ENCODE data around the gene CFLAR. TPM values are rescaled to one million over a fixed set of nuclear protein-coding genes. Genes with fewer than 3 reads are reported as not detected.
"Not testable (repeated sequence)": the region's sequence is repeated elsewhere in the genome, so short reads cannot be mapped to it uniquely, and the experiment has no call there.

Gene CFLAR
- total RNA-seq, 1 donor from 2014 or later: 253 TPM

DNA sequence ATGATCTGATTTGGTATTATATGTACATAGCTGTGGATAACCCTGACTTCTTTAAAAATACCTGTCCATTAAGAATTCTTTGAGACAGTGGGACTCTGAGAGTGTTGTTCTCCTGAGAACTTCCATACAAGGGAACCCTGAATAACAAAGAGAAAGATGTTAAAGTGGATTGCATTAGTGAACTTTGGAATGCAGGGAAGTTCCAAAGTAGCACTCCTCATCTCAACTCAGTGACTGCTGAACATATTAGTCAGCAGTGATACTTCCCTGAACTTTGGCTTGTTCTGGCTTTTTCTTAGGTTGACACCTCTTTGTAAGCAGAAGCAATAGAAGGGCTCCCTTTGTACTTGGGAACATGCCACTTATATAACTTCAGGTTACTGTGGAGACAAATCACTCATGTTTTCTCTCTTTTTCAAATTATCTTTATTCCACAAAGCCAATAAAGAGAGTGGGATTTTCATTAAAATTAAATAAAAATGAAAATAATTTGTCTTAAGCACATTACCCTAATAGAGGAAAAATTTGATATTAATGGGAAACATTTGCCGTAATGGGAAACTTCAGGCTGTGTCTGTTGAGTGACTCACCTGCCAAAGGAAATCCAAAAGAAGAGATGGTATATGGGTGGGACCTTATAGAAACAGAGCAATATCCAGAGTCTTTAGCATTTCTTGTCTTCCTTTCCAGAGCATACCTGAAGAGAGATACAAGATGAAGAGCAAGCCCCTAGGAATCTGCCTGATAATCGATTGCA lies 33.3 kb downstream of the CFLAR start:
- DNase-seq (ENCODE audit: low read depth): peak; percentile 99

DNA sequence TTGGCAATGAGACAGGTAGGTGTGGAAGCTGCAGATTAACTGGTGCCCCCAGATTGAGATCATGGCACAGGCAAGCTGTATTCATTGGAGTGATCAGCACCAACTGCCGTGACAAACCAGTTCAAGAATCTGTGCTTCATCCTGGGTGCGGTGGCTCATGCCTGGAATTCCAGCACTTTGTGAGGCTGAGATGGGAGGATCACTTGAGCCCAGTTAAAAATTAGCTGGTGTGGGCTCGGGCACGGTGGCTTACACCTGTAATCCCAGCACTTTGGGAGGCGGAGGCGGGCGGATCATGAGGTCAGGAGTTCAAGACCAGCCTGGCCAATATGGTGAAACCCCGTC lies 33.8 kb downstream of the CFLAR start:
- DNase-seq (ENCODE audit: low read depth): peak; percentile 93

DNA sequence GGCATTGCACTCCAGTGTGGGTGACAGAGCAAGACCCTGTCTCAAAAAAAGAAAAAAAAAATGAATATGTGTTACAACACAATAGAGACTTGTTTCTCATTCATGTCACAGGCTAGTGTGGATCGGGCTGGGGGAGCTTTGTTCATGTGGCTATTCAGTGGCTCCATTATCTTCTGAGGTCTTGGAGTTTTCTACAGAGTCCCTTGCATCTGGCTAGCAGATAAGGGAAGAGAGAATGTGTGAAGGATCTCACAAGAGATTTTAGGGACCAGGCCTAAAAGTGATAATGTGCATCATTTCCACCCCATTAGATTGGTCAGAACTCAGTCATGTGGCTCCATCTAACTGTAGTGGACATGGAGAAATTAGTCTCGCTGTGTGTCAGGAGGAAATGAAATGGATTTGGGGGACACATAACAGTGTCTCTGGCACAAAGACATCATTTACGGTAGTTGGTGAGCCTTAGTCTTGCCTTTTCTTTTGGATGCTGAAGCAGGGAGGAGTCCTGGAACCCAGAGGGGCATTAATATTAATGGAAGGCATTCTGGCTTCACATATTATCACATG lies 34.6 kb downstream of the CFLAR start:
- no peak for DNase-seq (ENCODE audit: low read depth)

DNA sequence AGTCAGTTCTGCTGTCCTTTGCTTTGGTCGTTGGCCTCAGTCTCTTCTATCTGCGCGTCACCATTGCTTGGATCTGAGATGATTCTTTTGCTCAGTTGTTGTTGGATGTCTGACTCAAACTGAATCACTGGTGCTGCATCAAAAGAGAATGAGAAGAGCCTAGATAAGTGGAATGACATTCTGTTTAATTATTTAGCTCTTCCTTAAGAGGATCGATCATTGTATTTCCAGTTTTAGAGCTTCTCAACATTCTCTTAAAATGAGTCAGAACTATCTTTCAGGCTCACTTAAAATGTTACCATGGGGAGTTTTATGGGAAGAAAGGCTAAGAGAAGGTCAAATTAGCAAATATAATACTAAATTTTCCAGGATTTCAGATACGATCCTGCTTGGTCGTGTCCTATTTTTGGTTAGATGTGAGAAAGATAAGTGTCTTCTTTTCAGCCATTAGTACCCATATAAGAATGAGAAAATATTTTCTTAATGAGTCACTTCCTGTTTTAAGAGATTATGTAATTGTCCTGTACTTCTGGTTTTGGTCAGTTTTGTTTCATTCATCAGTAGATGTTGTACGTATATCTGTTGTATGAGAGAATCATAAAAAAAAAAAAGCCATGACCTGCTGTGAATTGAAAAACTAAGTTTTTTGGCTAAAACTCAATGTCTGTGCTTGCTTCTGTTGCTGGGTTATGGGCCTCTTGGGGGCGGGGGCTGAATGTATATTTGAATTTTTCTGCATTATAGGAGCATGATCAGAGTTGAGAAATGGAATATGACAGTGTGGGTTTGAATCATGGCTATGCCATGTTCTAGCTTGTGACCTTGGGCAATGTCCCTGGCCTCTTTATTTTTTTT lies 35.4 kb downstream of the CFLAR start:
- DNase-seq (ENCODE audit: low read depth): peak; percentile 96

DNA sequence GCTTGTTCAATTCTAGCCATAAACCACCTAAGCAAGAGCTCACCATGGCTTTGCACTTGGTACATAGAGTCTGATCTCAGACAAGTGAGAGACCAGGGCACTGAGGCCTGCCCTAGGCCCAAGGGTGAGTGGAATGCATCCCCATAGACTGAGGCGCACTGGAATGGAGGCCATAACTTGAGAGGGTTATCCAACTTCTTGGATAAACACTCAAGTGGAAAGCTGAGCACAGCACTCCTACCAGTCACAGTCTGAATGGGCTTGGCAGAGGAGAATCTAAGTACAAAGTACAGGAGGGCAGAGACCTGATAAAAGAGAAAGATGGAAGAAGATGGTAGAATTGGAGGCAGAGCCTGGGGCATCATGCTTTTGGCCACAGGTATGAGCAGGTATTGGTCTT lies 36.6 kb downstream of the CFLAR start:
- DNase-seq (ENCODE audit: low read depth): no peak

DNA sequence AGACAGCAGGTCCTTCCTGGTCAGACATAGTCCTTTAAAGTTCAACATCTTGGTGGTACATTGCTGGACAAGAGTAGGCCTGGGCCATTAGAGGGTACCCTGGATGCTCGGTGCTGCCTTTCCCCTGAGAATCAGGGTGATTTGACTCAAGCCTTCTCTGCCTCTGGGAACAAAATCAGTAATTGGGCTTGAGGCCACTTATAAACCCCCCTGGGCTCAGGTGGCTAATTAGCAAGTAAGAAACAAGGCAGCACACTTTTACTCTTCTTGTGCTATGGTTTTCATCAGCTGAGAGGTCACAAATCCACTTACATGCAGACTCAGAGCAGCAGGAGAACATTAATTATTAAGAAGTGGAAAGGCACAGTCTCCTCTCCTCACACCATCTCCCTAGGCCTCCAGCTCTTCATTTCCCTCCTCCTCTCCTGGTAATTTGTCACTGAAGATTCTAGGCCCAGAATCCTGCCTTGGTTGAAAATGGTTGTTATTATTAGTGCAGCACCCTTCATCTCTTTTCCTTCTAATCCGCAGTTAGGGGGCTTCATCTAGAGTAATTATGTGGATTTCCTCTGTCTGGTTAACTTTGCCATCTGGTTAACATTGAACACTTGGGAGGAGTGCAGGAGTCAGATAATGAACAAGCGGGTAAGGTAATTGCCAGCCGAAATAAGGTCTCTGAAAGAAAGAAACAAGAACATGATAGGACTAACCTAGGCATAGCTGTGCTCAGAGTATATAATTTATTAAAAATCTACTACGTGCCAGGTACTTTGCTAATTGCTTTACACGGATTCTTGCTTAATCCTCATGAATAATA lies 37.2 kb downstream of the CFLAR start:
- DNase-seq (ENCODE audit: low read depth): no peak

DNA sequence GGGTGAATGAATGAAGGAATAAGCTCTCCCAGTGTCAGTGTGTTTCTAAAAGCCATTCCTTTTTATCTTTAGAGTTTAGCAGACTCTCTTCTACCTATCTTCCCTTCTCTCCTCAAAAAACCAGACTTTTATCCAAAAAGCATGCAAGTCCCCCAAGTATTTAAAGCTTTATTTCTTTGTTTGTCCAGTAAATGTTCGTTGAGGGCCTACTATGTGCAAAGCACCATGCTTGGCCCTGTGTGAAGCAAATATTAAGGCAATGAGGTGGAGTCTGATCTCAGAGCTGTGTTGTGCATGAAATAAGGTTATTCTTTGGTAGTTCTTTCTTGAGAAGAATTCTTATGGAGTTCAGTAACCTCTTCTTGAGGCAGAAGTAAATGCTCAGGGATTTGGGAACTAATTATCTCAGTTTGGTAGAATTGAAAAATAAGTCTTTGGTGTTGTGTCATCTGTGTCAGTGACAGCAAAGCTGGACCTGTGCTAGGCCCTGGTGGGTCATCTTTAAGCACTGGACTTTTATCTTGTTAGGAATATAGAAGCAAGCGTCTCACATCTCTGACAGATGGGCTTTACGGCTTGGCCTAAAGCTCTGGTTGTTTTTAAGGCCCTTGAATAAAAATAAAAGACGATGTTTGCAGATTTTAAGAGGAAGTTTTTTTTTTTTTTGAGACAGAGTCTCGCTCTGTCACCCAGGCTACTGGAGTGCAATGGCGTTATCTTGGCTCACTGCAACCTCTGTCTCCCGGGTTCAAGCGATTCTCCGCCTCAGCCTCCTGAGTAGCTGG lies 38.8 kb downstream of the CFLAR start:
- no peak for DNase-seq (ENCODE audit: low read depth)

DNA sequence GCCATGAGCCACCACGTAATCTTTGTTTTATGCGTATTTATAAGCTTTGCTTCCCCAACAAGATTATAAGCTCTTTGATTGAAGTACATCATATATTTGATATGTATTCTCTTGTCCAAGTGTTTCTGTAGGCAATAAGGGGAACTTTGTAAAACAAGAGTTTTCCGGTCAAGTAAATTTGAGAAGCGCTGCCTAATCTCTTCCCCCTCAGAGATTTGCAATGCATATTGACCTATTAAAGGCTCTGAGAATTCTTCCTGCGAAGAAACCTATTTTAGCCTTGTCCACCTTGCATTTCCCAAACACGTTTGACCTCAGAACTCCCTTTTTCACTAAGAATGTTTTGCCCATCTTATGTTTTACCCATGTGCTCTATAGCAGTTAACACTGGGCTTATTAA lies 40.1 kb downstream of the CFLAR start:
- no peak for DNase-seq (ENCODE audit: low read depth)

DNA sequence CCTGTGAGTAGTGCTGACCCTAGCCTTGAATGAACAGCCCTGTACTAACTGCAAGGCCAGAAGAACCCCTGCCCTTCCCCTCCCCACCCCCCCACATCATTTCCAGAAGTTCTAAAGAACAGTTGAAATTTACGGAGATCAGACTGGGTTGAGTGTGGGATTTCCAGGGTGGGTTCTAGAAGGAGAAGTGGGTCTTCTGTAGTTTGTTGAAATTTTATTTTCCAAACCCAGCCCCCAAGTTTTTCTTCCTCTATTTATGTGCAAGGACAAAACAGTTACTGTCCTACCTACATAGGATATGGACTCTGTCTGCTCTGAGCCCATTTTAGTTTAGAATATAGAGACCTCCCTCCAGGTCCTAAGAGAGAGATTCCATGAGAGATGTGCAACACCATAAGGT lies 40.7 kb downstream of the CFLAR start:
- no peak for DNase-seq (ENCODE audit: low read depth)

DNA sequence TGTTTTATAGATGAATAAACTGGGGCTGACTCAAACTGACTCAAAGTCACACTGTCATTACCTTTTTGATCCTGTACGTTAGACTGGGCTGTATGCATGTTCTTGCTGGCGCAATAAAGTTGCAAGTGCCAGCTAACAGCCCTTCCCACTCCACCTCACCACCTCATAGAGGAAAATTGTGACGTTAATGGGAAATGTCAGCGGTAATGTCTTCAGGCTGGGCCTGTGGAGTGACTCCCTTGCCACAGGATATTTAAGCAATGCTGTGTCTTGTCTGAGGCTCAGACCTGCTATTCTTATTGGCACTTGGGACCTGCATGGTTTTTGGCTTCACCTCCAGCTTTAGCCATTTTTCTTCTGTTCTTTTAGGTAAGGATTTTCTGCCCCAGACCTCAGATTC lies 41.7 kb downstream of the CFLAR start:
- no peak for DNase-seq (ENCODE audit: low read depth)

DNA sequence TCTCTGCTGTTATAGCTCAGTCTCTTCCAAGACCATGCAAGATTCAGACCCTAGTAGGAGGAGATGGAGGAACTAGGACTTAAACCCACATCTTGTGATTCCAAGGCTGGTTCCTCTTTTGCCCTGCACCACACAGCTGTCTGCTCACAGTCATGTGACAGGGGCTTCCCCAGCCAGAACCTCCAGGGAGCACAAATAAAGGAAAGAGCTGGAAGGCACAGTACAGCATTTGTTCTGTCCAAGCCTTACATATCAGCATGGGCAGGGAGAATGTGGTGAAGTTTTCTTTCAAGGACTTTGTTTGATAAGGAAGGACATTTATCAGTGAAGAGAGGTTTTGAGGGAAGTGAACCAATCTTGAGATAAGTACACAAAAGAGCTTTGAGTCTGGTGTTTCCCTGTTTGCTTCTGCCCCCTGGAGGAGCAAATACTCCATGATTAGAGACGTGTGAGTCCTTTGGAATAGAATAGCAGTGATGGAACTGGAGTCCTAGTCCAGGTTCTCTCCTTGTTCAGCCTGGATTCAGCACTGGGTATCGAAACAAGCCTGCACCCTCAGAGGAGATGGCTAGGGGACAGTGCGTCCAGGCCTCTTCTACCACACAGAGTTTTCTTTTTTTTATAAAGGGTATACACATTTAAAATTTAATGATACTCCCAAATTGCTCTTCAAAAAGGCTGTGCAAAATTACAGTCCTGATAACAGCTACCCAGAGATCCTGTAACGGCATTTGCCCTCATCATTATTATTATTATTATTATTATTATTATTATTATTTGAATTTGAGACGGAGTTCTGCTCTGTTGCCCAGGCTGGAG lies 42.4 kb downstream of the CFLAR start:
- DNase-seq (ENCODE audit: low read depth): peak; percentile 82

DNA sequence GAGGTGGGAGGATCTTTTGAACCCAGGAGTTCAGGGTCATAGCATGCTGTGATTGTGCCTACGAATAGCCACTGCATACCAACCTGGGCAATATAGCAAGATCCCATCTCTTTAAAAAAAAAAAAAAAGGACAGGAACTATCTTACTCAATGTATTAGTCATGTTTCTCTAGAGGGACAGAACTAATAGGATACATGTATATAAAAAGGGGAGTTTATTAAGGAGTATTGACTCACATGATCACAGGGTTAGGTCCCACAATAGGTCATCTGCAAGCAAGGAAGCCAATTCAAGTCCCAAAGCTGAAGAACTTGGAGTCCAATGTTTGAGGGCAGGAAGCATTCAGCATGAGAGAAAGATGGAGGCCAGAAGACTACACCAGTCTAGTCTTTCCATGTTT lies 48.2 kb downstream of the CFLAR start:
- DNase-seq (ENCODE audit: low read depth): no peak

DNA sequence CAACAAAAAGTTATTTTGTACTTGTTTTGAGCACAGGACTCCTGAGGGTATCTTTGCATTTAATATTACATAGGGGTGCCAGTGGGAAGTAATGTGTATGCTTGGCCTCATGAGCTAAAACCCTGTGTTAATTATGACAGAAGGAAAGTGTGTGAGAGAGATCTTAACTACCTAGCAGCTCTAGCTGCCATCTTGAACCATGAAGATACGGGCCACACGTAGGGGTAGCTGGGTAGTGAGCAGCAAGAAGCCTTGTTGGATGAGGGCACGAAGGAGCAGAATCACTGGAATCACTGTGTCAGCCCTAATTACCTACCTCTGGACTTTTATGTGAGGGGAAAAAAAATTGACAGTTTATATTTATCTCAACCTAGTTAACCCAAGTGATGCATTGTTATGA lies 51.6 kb downstream of the CFLAR start:
- no peak for DNase-seq (ENCODE audit: low read depth)

DNA sequence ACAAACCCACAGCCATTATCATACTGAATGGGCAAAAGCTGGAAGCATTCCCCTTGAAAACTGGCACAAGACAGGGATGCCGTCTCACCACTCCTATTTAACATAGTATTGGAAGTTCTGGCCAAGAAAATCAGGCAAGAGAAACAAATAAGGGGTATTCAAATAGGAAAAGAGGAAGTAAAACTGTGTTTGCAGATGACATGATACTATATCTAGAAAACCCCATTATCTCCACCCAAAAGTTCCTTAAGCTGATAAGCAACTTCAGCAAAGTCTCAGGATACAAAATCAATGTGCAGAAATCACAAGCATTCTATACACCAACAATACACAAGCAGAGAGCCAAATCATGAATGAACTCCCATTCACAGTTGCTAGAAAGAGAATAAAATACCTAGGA lies 52.5 kb downstream of the CFLAR start:
- not testable (repeated sequence) for DNase-seq (ENCODE audit: low read depth)

DNA sequence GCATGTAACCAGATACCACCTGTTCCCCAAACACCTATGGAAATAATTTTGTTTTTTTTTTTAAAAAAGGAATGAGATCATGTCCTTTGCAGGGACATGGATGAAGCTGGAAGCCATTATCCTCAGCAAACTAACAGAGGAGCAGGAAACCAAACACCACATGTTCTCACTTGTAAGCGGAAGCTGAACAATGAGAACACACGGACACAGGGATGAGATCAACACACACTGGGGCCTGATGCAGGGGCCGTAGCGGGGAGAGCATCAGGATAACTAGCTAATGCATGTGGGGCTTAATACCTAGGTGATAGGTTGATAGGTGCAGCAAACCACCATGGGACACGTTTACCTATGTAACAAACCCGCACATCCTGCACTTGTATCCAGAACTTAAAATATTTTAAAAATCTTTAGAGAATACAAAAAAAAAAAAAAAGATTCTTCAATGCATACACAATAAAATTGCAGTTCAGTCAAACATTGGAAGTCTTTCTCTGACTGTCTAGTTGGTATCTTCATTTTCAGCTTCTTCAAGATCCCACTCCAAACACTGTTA lies 55.4 kb downstream of the CFLAR start:
- no peak for DNase-seq (ENCODE audit: low read depth)

DNA sequence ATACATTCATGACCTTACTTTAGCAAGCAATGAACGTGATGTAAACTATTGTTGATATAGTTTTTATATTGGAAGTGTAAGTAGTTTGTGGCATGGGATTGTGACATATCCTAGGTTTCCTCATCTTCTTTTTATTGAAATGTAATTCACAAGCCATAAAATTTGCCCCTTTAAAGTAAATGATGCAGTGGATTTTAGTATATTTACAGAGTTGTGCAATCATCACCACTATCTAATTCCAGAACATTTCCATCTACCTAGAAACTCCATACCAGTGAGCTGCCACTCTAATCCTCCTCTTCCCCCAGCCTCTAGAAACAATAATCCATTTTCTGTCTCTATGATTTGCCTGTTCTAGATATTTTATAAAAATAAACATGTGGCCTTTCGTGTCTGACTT lies 56.3 kb downstream of the CFLAR start:
- no peak for DNase-seq (ENCODE audit: low read depth)

DNA sequence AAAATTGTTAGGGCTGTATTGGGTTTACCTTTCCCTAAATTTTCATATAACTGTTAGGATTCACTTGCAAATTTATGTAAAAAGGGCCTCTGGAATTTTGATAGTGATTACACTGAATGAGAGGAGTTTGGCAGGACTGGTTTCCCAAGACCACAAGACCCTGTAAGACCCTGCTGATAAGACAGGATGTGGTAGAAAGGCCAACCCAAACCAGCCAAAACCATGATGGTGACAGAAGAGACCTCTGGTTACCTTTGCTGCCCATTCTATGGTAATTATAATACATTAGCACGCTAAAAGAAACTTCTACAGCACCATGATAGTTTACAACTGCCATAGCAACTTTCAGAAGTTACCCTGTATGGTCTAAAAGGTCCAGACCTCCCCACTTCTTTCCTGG lies 58.7 kb downstream of the CFLAR start:
- DNase-seq (ENCODE audit: low read depth): no peak

DNA sequence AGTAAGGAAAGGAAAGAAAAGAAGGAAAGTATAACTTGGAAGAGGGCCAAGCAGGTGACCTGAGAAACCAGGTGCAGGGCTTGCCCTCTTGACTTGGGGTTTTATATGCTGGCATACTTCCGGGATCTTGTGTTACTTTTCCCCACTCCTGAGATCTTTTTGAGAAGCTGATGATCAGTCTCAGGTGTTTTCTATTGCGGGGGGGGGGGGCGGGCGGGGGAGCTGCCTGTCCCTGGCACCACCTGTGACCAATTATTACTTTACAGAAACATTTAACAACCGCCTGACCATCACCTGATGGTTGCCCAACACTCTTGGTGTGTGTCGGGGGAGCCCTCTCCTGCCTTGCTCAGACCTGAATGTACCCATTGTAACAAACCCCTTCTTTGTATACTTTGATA lies 60.1 kb downstream of the CFLAR start:
- peak; percentile 34 for DNase-seq (ENCODE audit: low read depth)

DNA sequence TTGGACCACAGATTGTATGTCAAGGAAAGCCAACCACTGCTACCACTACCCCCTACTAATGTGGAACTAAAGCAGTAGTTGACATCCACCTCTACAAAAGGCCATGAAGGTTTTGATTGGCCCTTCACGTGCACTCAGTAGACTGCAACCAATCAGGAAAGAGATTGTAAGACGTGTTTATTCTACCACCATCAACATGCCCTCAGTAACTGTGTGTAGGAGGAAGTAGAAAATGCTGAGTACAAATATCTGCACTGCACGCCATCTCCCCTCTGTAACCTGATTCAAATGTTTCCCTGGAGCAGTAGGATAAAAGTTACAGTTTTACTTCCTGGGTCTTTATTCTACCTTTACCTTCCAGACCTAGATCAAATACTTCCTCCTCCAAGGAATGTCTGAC lies 64.0 kb downstream of the CFLAR start:
- no peak for DNase-seq (ENCODE audit: low read depth)

Data from renal cortical epithelial cell (primary cell).